HepG2 (cell line): ENCODE results near the gene PPP4C. TPM values are rescaled to one million over a fixed set of nuclear protein-coding genes. Genes with fewer than 3 reads are reported as not detected.

ENCODE experiments used
- DMAP1 ChIP-seq: IDR thresholded peaks from 2 replicates; pipeline ENCODE4 v1.6.1; 2016
- NFYC ChIP-seq: IDR thresholded peaks from 2 replicates; pipeline ENCODE4 v1.6.1; 2016; ENCODE audit warnings: missing genetic modification reagents, missing compliant biosample characterization
- ZNF224 ChIP-seq: sonication (generic); formaldehyde crosslinking; IDR thresholded peaks from 2 replicates; pipeline ENCODE4 v1.5.0; 2020; ENCODE audit warnings: mild to moderate bottlenecking, missing genetic modification reagents
- ZNF326 ChIP-seq: sonication (generic); formaldehyde crosslinking; IDR thresholded peaks from 2 replicates; pipeline ENCODE4 v1.4.0; 2020; ENCODE audit warnings: missing genetic modification reagents, borderline replicate concordance
- polyA plus RNA-seq, 8 experiments: library from polyadenylated mRNA; depleted of rRNA in 3 of 8; stranded (reverse) in 7 of 8; unstranded in 1 of 8; fragments of >200 nt; fragmentation: Illumina TruSeq in 4 of 8; extraction: Trizol in 4 of 8; gene quantifications; 2 replicates each; pipeline versions ENCODE4 v1.2.1 to v1.2.3, GENCODE V29; 2011 to 2016; ENCODE audit warnings: low read depth in 4 of 8, missing spikeins in 1 of 8, mixed read lengths in 1 of 8; ENCODE audit not compliant: insufficient read depth in 1 of 8
- total RNA-seq, 5 experiments: library from RNA; depleted of rRNA; stranded (reverse); fragments of >200 nt; fragmentation: Illumina TruSeq; extraction: Trizol; gene quantifications; 2 replicates each; pipeline ENCODE4 v1.2.3, GENCODE V29; 2016; ENCODE audit warnings: low read depth in 1 of 5
- TF ChIP-seq, protein P1 (sequence below), 2 experiments: fragments of 450-650 bp in 1 of 2; sonication (generic) in 1 of 2; formaldehyde crosslinking in 1 of 2; IDR thresholded peaks; 2 replicates each; pipeline versions ENCODE4 v1.6.1 to v1.8.0; 2016 to 2022; ENCODE audit warnings: antibody characterized with exemption in 1 of 2, mild to moderate bottlenecking in 1 of 2, missing genetic modification reagents in 1 of 2
- TF ChIP-seq, protein P2 (sequence below): sonication (generic); formaldehyde crosslinking; IDR thresholded peaks from 2 replicates; pipeline ENCODE4 v1.4.0; 2020; ENCODE audit warnings: missing genetic modification reagents
- TF ChIP-seq, protein P3 (sequence below): sonication (generic); formaldehyde crosslinking; IDR thresholded peaks from 2 replicates; pipeline ENCODE4 v1.4.0; 2020; ENCODE audit warnings: missing genetic modification reagents

PPP4C gene
- total and polyA plus RNA-seq, 2 of the 13 experiments (the other 11 are each of a cell fraction or from before 2014, with no cell fraction given), result 176 to 220 TPM

DNA sequence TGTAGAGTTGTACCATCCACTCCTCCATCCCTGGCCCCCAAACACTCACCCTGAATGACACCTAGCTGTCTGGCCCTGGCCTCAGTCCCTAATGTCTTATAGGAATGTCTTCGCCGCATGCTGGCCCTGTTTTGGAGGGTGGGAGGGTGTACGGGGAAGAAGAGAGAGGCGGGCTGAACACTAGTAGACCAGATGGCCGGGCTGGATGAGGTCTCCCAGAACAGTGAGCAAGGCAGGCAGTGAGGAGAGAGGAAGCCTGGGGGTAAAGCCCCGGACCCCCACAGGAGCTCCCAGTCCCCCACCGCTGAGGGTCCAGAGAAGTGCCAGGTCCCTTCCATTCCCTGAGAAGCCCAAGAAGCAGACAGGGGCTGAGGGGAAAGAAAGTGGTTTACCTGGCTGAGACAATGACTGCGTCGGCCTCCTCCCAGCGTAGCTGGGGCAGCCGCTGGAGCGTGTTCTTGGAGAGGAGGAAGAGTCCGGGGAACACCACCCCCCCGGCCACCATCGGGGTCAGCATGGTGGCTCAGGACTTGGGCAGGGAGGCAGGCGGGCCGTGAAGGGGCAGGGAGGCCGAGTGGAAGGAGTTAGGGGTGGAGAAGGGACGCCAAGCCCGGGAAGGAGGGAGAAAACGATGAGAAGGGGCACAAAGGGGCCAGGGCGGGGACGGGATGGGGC lies 45.6 kb upstream of the PPP4C start (continued):
- TF ChIP-seq, protein P1, sequence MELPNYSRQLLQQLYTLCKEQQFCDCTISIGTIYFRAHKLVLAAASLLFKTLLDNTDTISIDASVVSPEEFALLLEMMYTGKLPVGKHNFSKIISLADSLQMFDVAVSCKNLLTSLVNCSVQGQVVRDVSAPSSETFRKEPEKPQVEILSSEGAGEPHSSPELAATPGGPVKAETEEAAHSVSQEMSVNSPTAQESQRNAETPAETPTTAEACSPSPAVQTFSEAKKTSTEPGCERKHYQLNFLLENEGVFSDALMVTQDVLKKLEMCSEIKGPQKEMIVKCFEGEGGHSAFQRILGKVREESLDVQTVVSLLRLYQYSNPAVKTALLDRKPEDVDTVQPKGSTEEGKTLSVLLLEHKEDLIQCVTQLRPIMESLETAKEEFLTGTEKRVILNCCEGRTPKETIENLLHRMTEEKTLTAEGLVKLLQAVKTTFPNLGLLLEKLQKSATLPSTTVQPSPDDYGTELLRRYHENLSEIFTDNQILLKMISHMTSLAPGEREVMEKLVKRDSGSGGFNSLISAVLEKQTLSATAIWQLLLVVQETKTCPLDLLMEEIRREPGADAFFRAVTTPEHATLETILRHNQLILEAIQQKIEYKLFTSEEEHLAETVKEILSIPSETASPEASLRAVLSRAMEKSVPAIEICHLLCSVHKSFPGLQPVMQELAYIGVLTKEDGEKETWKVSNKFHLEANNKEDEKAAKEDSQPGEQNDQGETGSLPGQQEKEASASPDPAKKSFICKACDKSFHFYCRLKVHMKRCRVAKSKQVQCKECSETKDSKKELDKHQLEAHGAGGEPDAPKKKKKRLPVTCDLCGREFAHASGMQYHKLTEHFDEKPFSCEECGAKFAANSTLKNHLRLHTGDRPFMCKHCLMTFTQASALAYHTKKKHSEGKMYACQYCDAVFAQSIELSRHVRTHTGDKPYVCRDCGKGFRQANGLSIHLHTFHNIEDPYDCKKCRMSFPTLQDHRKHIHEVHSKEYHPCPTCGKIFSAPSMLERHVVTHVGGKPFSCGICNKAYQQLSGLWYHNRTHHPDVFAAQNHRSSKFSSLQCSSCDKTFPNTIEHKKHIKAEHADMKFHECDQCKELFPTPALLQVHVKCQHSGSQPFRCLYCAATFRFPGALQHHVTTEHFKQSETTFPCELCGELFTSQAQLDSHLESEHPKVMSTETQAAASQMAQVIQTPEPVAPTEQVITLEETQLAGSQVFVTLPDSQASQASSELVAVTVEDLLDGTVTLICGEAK (IDR thresholded peaks at IDR 0.05), result no peak
- TF ChIP-seq, protein P1 (CRISPR knock-in tag; IDR thresholded peaks at IDR 0.05), result no peak
- no peak for TF ChIP-seq ZNF326 (CRISPR knock-in tag)
- TF ChIP-seq, protein P2, sequence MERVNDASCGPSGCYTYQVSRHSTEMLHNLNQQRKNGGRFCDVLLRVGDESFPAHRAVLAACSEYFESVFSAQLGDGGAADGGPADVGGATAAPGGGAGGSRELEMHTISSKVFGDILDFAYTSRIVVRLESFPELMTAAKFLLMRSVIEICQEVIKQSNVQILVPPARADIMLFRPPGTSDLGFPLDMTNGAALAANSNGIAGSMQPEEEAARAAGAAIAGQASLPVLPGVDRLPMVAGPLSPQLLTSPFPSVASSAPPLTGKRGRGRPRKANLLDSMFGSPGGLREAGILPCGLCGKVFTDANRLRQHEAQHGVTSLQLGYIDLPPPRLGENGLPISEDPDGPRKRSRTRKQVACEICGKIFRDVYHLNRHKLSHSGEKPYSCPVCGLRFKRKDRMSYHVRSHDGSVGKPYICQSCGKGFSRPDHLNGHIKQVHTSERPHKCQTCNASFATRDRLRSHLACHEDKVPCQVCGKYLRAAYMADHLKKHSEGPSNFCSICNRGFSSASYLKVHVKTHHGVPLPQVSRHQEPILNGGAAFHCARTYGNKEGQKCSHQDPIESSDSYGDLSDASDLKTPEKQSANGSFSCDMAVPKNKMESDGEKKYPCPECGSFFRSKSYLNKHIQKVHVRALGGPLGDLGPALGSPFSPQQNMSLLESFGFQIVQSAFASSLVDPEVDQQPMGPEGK, result no peak
- TF ChIP-seq DMAP1, result no peak
- no peak for TF ChIP-seq ZNF224 (CRISPR knock-in tag)
- TF ChIP-seq NFYC, result no peak
- TF ChIP-seq, protein P3, sequence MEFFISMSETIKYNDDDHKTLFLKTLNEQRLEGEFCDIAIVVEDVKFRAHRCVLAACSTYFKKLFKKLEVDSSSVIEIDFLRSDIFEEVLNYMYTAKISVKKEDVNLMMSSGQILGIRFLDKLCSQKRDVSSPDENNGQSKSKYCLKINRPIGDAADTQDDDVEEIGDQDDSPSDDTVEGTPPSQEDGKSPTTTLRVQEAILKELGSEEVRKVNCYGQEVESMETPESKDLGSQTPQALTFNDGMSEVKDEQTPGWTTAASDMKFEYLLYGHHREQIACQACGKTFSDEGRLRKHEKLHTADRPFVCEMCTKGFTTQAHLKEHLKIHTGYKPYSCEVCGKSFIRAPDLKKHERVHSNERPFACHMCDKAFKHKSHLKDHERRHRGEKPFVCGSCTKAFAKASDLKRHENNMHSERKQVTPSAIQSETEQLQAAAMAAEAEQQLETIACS (CRISPR knock-in tag), result no peak
